H1 (cell line): ENCODE data around the gene IPO13. TPM values are rescaled to one million over a fixed set of nuclear protein-coding genes. Genes with fewer than 3 reads are reported as not detected.
A peak's percentile ranks its signal among the peaks of the same experiment; 100 is the strongest.

Experiments
- ATF3 ChIP-seq: IDR thresholded peaks from 2 replicates; pipeline ENCODE4 v1.6.1; 2011; ENCODE audit warnings: low read depth, mild to moderate bottlenecking, low read length; ENCODE audit not compliant: insufficient read depth
- CEBPB ChIP-seq: IDR thresholded peaks from 2 replicates; pipeline ENCODE4 v1.6.1; 2012; ENCODE audit warnings: low read depth, low read length
- CHD1 ChIP-seq: IDR thresholded peaks from 2 replicates; pipeline ENCODE4 v1.6.1; 2012; ENCODE audit warnings: low read depth, low read length, improper control_type of control experiment
- CTBP2 ChIP-seq: IDR thresholded peaks from 2 replicates; pipeline ENCODE4 v1.7.0; 2011; ENCODE audit warnings: borderline replicate concordance, mild to moderate bottlenecking, moderate library complexity, mixed read lengths, low read length; ENCODE audit not compliant: insufficient read depth, insufficient read length
- E2F6 ChIP-seq: IDR thresholded peaks from 2 replicates; pipeline ENCODE4 v1.6.1; 2012; ENCODE audit warnings: inconsistent platforms
- EP300 ChIP-seq, 2 experiments: IDR thresholded peaks; 1 replicate in 1 of 2; 2 replicates in 1 of 2; pipeline ENCODE4 v1.6.1; 2011 to 2012; ENCODE audit warnings: low read depth in 2 of 2, low read length in 2 of 2, mild to moderate bottlenecking in 2 of 2, borderline replicate concordance in 1 of 2, inconsistent platforms in 1 of 2, moderate library complexity in 1 of 2
- GABPA ChIP-seq: IDR thresholded peaks from 2 replicates; pipeline ENCODE4 v1.6.1; 2011; ENCODE audit warnings: mild to moderate bottlenecking, low read length, moderate library complexity, borderline replicate concordance; ENCODE audit not compliant: insufficient read depth
- KDM4A ChIP-seq: IDR thresholded peaks from one replicate; pipeline ENCODE4 v1.7.1; 2012; ENCODE audit warnings: low read depth, mild to moderate bottlenecking, moderate library complexity, low read length, inconsistent platforms; ENCODE audit not compliant: severe bottlenecking
- MAFK ChIP-seq: IDR thresholded peaks from 2 replicates; pipeline ENCODE4 v1.6.1; 2012; ENCODE audit warnings: low read depth, mild to moderate bottlenecking, improper control_type of control experiment, low read length
- POLR2A ChIP-seq, 2 experiments: IDR thresholded peaks; 1 replicate in 1 of 2; 2 replicates in 1 of 2; pipeline ENCODE4 v1.6.1; 2011; ENCODE audit warnings: low read depth in 2 of 2, low read length in 2 of 2, mild to moderate bottlenecking in 2 of 2; ENCODE audit errors: control extremely low read depth in 1 of 2
- SIRT6 ChIP-seq: IDR thresholded peaks from one replicate; pipeline ENCODE4 v1.7.1; 2012; ENCODE audit warnings: low read length, inconsistent platforms
- SIX5 ChIP-seq: IDR thresholded peaks from 2 replicates; pipeline ENCODE4 v1.6.1; 2011; ENCODE audit warnings: mild to moderate bottlenecking, low read depth, low read length
- SP1 ChIP-seq: IDR thresholded peaks from 2 replicates; pipeline ENCODE4 v1.6.1; 2011; ENCODE audit warnings: low read depth, low read length
- SRF ChIP-seq: IDR thresholded peaks from 2 replicates; pipeline ENCODE4 v1.6.1; 2011; ENCODE audit warnings: mild to moderate bottlenecking, low read depth, low read length, moderate library complexity
- TAF7 ChIP-seq: optimal IDR thresholded peaks from 2 replicates; pipeline ENCODE3; 2011; ENCODE audit warnings: low read depth, mild to moderate bottlenecking, inconsistent platforms, low read length, moderate library complexity, borderline replicate concordance
- TCF12 ChIP-seq: IDR thresholded peaks from 2 replicates; pipeline ENCODE4 v1.6.1; 2011; ENCODE audit warnings: low read depth, mild to moderate bottlenecking, low read length
- TEAD4 ChIP-seq: IDR thresholded peaks from 2 replicates; pipeline ENCODE4 v1.6.1; 2012; ENCODE audit warnings: low read depth, low read length, inconsistent platforms, mixed read lengths
- ZNF274 ChIP-seq: IDR thresholded peaks from 2 replicates; pipeline ENCODE4 v1.7.0; 2012; ENCODE audit warnings: low read length, borderline replicate concordance; ENCODE audit errors: extremely low read depth
- polyA plus RNA-seq, 7 experiments: library from polyadenylated mRNA; depleted of rRNA in 3 of 7; stranded (reverse) in 5 of 7; unstranded in 2 of 7; fragments of >200 nt in 5 of 7; fragments of 200-250 nt in 2 of 7; gene quantifications; 1 replicate in 5 of 7; 2 replicates in 1 of 7; 4 replicates in 1 of 7; pipeline versions ENCODE4 v1.2.1 to v1.2.3, GENCODE V29; 2011 to 2013; ENCODE audit warnings: missing spikeins in 2 of 7, mixed read lengths in 2 of 7
- total RNA-seq: library from RNA; stranded (reverse); fragmentation: NEBNext Ultra II Directional; extraction: Animal tissue kit (Norgen Biotek cat#: 25700); gene quantifications from 2 replicates; pipeline ENCODE4 v1.2.1, GENCODE V29; 2021
- TF ChIP-seq, protein P1 (sequence below), 3 experiments: IDR thresholded peaks; 1 replicate in 2 of 3; 2 replicates in 1 of 3; pipeline versions ENCODE4 v1.5.1 to v1.6.1; 2011; ENCODE audit warnings: low read length in 3 of 3, mild to moderate bottlenecking in 3 of 3, inconsistent platforms in 2 of 3, low read depth in 1 of 3, moderate library complexity in 1 of 3; ENCODE audit not compliant: insufficient read depth in 1 of 3; ENCODE audit errors: control extremely low read depth in 1 of 3
- TF ChIP-seq, protein P2 (sequence below): IDR thresholded peaks from 2 replicates; pipeline ENCODE4 v1.6.1; 2012; ENCODE audit warnings: inconsistent platforms

IPO13 gene
- total and polyA plus RNA-seq, 2 of the 8 experiments (the other 6 are each of a cell fraction or from before 2014, with no cell fraction given), result 23.0 to 27.0 TPM

DNA sequence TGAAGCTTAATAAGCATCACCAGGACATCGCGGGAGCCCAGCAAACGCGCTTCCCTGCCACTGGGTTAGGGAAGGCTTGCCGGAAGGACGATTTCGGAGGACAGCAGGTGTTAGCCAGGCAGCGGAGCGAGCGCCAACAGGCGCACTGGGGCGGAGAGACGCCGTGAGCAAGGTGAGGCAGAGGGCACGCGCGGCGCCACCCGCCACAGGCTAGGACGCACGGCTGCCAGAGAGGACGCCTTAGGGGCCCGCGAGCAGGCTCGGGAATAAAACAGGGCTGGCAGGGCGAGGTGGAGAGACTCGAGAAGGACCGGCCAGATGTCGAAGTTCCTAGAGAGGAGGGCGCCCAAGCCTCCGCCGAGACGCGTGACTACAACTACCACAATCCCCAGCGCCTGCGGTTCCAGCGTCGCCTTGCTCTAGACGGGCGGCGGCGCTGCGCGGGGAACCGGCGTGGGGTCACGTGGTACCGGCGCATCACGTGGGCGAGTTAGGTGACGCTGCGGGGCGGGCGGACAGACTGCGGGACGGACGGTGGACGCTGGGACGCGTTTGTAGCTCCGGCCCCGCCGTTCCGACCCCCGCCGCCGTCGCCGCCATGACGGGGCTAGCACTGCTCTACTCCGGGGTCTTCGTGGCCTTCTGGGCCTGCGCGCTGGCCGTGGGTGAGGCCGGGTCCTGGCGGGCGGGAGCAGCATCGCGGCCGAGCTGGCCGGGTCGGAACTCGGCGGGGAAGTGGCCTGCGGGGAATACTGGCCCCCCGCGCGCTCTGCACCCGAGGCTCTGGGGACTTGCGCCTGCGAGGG is 27.9 kb downstream of the IPO13 start, which contains the start of gene ATP6V0B (continued):
- TF ChIP-seq, protein P1, sequence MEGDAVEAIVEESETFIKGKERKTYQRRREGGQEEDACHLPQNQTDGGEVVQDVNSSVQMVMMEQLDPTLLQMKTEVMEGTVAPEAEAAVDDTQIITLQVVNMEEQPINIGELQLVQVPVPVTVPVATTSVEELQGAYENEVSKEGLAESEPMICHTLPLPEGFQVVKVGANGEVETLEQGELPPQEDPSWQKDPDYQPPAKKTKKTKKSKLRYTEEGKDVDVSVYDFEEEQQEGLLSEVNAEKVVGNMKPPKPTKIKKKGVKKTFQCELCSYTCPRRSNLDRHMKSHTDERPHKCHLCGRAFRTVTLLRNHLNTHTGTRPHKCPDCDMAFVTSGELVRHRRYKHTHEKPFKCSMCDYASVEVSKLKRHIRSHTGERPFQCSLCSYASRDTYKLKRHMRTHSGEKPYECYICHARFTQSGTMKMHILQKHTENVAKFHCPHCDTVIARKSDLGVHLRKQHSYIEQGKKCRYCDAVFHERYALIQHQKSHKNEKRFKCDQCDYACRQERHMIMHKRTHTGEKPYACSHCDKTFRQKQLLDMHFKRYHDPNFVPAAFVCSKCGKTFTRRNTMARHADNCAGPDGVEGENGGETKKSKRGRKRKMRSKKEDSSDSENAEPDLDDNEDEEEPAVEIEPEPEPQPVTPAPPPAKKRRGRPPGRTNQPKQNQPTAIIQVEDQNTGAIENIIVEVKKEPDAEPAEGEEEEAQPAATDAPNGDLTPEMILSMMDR (IDR thresholded peaks at IDR 0.05; ENCODE audit: control extremely low read depth in 1 of 3, insufficient read depth in 1 of 3, low read depth in 1 of 3, low read length in 3 of 3), result peak in 1 of 3 experiments; percentile 3; a peak in 2 of 4 replicates
- TF ChIP-seq, protein P2, sequence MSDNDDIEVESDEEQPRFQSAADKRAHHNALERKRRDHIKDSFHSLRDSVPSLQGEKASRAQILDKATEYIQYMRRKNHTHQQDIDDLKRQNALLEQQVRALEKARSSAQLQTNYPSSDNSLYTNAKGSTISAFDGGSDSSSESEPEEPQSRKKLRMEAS, result peak; percentile 94
- no peak for TF ChIP-seq GABPA
- peak in 1 of 2 experiments; percentile 73; a peak in 2 of 3 replicates for TF ChIP-seq POLR2A (IDR thresholded peaks at IDR 0.05; ENCODE audit: control extremely low read depth in 1 of 2, low read depth in 2 of 2, low read length in 2 of 2)
- TF ChIP-seq SP1, result no peak
- no peak for TF ChIP-seq MAFK
- peak; percentile 79 for TF ChIP-seq SIX5
- peak; percentile 76 for TF ChIP-seq SRF
- TF ChIP-seq TEAD4, result no peak
- TF ChIP-seq EP300 (IDR thresholded peaks at IDR 0.05; ENCODE audit: borderline replicate concordance in 1 of 2, low read depth in 2 of 2, low read length in 2 of 2), result no peak
- TF ChIP-seq KDM4A, result peak; percentile 93
- no peak for TF ChIP-seq SIRT6
- no peak for TF ChIP-seq CHD1
- TF ChIP-seq CEBPB, result no peak
- peak; percentile 99 for TF ChIP-seq ATF3
- no peak for TF ChIP-seq TAF7
- peak; percentile 87 for TF ChIP-seq E2F6
- TF ChIP-seq CTBP2, result no peak
- no peak for TF ChIP-seq TCF12
- no peak for TF ChIP-seq ZNF274
